ENCODE data around the gene FHOD1. TPM values are rescaled to one million over a fixed set of nuclear protein-coding genes. Genes with fewer than 3 reads are reported as not detected.

FHOD1 gene
- total RNA-seq, 4 donors from 2014 or later, result 9.7 to 15.5 (median 12.9) TPM

DNA sequence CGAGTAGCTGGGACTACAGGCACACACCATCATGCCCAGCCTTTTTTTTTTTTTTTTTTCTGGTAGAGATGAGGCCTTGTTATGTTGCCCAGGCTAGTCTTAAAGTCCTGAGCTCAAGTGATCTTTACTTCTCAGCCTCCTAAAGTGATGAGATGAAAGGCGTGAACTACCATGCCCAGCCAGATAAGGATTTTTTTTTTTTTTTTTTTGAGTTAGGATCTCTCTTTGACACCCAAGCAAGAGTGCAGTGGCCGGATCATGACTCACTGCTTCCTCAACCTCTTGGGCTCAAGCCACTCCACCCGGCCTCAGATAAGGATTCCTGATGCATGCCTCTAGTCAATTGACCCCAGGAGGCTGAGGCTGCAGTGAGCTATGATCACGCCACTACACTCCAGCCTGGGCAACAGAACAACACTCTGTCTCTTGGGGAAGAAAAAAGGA is 20.9 kb upstream of the FHOD1 start:
- Histone ChIP-seq H3K27ac (no peak overlapping the region), H3K9me3 (no peaks in the 10 kb centered on the region), H3K27me3 (peaks cover 29% of the 10 kb centered on the region), H3K4me1 (no peaks in the 10 kb centered on the region), H3K36me3 (no peaks in the 10 kb centered on the region), H3K4me3 (no peak overlapping the region)
- no peak for TF ChIP-seq CTCF (IDR thresholded peaks at IDR 0.05)
- WGBS, 2 donors (ENCODE audit: low coverage in 1 of 2), result 23 to 80% methylated on average over 1 to 4 of the region's 5 CpGs
- peak; percentile 79 for ATAC-seq

- Histone ChIP-seq H3K27ac (no peak overlapping the region), H3K27me3 (peaks cover 38% of the 10 kb centered on the region), H3K9me3 (no peaks in the 10 kb centered on the region), H3K4me3 (no peak overlapping the region), H3K4me1 (no peaks in the 10 kb centered on the region), H3K36me3 (no peaks in the 10 kb centered on the region)
- WGBS, 2 donors (ENCODE audit: low coverage in 1 of 2), result 58 to 60% methylated on average over 3 to 5 of the region's 8 CpGs
- TF ChIP-seq EP300 (IDR thresholded peaks at IDR 0.05), result no peak
- TF ChIP-seq POLR2A (IDR thresholded peaks at IDR 0.05), result no peak
- TF ChIP-seq POLR2AphosphoS5 (IDR thresholded peaks at IDR 0.05), result no peak
- TF ChIP-seq CTCF (IDR thresholded peaks at IDR 0.05), result no peak
- ATAC-seq, result no peak
Measured at GRCh38 chr16:67265834-67266233, 18.6 kb upstream of the FHOD1 start.

DNA sequence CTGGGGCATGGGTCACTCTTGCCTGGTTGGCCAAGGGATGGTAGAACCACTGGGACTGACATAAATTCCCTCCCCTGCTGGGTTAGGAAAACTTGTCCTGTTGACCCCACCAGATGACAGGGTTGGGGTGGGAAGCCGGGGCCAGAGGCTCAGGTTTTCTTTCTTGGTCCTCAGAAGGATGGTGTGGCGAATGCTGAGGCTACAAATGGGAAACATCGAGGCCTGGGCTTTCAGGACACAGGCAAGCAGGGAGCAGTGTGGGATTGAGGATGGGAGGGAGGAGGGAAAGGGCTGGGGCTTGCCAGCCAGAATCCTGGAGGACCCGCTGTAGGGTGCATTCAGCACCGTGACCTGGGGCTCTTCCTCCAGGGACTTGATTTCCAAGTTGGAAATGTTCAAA is 17.6 kb upstream of the FHOD1 start:
- TF ChIP-seq POLR2AphosphoS5 (IDR thresholded peaks at IDR 0.05) (no peak), EP300 (IDR thresholded peaks at IDR 0.05) (no peak), POLR2A (IDR thresholded peaks at IDR 0.05) (no peak), CTCF (IDR thresholded peaks at IDR 0.05) (no peak)
- peaks cover 38% of the 10 kb centered on the region for H3K27me3 ChIP-seq
- no peaks in the 10 kb centered on the region for H3K36me3 ChIP-seq
- no peaks in the 10 kb centered on the region for H3K4me1 ChIP-seq
- H3K4me3 ChIP-seq, result no peak overlapping the region
- no peak overlapping the region for H3K27ac ChIP-seq
- WGBS, 2 donors (ENCODE audit: low coverage in 1 of 2), result 90% methylated on average over 2 of the region's 5 CpGs; no CpG with 5 or more reads in 1 of the 2 donors
- no peaks in the 10 kb centered on the region for H3K9me3 ChIP-seq
- no peak for ATAC-seq

GRCh38 chr16:67264277-67264676 is 17.0 kb upstream of the FHOD1 start:
- no peaks in the 10 kb centered on the region for H3K36me3 ChIP-seq
- H3K9me3 ChIP-seq, result no peaks in the 10 kb centered on the region
- peaks cover 38% of the 10 kb centered on the region for H3K27me3 ChIP-seq
- H3K4me1 ChIP-seq, result no peaks in the 10 kb centered on the region
- no peak for ATAC-seq
- WGBS, 2 donors (ENCODE audit: low coverage in 1 of 2), result no CpG with 5 or more reads among the region's 9 CpGs
- H3K27ac ChIP-seq, result no peak overlapping the region
- TF ChIP-seq POLR2AphosphoS5 (IDR thresholded peaks at IDR 0.05) (no peak), POLR2A (IDR thresholded peaks at IDR 0.05) (no peak), CTCF (IDR thresholded peaks at IDR 0.05) (no peak), EP300 (IDR thresholded peaks at IDR 0.05) (no peak)
- H3K4me3 ChIP-seq, result no peak overlapping the region

- Histone ChIP-seq H3K27ac (no peak overlapping the region), H3K4me3 (no peak overlapping the region), H3K36me3 (no peaks in the 10 kb centered on the region), H3K9me3 (no peaks in the 10 kb centered on the region), H3K4me1 (no peaks in the 10 kb centered on the region), H3K27me3 (peaks cover 38% of the 10 kb centered on the region)
- 73 to 86% methylated on average over 3 of the region's 3 CpGs for WGBS, 2 donors (ENCODE audit: low coverage in 1 of 2)
- ATAC-seq, result no peak
- TF ChIP-seq POLR2A (IDR thresholded peaks at IDR 0.05) (no peak), EP300 (IDR thresholded peaks at IDR 0.05) (no peak), POLR2AphosphoS5 (IDR thresholded peaks at IDR 0.05) (no peak), CTCF (IDR thresholded peaks at IDR 0.05) (no peak)
Measured at GRCh38 chr16:67263201-67263600, 15.9 kb upstream of the FHOD1 start.

Measured in gastroesophageal sphincter (tissue), 4 donors.